ENCODE results near the gene SKAP2.

The SKAP2 gene

DNA sequence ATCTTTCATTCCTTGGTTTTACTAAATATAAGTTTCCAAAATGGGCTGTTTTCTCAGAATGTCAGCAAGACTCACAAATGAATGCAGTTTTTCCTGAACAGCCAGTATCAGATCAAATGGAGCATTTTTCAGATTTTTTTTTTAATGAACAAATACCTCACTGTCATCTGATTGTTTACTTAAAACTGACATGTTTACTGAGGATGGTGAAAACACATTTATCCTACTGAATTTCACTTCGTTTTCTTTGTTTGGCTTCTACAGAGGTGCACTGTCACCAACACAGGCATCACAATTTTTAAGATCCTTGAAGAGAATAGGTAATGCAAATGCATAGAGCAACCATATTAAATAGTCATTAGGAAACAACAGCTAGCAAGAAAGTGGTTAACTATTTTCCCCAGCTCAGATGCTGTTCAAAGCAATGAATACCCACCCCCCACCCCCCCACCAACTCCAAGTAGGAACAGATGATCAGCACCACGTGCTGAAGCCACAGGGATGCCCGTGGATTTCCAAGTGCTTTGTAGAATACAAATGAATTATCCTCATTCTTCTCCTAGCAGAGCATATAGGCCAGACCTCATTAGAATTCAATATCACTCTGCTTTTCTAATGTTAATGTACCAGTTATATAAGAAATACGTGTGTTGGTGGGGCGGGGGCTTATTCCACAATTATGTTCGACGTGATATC is 205.9 kb downstream of the SKAP2 start:
- DNase-seq, result no peak

- DNase-seq, result no peak
Measured at GRCh38 chr7:26657686-26658388, 206.6 kb downstream of the SKAP2 start.

DNA sequence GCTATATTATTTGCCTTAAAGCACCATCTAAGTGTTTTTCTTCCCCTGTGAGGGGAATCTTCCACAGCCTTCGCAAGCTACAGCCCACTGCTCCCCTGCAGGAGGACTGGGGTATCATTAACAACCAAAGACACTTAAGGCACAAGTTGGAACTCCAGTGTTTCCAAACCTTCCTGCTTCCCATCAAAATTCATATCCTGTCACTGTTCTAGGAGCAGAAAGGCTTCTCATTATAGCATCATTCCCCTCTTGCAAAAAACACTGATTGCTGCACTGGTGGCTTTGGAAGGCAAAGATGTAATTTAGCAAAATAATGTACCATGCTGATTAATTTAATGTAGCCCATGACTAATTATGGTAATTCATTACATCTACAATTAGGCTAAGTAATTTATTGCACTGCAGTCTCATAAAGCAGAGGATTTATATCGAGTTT is 207.2 kb downstream of the SKAP2 start:
- DNase-seq, result no peak

GRCh38 chr7:26656735-26657134 is 207.7 kb downstream of the SKAP2 start:
- no peak for DNase-seq

GRCh38 chr7:26655781-26656180 is 208.6 kb downstream of the SKAP2 start:
- no peak for DNase-seq

- DNase-seq, result no peak
Measured at GRCh38 chr7:26653430-26654399, 210.7 kb downstream of the SKAP2 start.

DNA sequence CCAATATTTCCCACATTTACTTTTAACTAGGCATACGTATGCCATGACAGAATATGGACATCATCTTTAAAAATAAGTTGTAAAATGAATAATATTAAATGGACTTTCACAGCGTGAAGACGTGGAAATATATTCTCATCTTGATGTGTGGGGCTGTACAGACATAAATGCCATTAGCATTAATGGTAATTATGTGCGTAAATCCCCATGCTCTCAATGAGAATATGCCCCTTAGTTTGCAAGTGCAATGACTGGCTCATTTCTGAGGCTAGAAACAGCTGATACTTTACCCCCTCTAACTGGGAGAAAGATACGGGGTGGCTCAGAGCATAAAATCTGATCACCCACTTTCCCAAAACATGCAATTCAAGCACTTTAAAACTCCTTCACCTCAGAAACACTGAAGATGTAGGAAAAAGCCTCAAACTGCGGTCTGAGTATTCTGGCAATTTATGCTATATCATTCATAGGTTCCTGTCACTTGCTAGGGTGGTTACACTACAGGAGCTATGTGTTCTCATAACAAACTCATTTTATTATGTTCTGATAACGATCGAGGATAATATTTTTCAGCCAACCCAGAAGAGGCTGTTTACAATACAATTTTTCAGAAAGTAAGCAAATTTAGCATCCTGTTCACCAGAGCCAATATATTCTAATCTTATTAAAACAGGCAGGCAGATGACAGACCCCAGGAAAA is 211.8 kb downstream of the SKAP2 start:
- no peak for DNase-seq

DNA sequence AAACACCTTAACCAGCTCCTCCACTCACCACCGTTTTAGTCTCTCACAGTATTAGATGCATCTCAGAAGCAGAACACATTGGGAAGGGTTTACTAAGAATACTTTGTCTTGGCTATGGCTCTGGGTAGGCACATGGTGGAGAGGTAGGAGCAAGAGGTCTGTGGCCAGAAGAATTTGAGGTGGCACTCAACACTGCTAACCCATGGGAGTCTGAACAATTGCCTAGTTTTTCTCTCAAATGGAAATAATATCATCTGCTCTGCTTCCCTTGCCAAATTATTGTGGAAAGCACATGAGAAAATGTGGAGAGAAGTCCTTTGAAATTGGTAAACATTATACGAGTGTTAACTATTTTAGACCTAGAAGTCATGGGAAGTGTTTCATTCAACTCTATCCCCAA is 214.3 kb downstream of the SKAP2 start:
- DNase-seq, result no peak

DNA sequence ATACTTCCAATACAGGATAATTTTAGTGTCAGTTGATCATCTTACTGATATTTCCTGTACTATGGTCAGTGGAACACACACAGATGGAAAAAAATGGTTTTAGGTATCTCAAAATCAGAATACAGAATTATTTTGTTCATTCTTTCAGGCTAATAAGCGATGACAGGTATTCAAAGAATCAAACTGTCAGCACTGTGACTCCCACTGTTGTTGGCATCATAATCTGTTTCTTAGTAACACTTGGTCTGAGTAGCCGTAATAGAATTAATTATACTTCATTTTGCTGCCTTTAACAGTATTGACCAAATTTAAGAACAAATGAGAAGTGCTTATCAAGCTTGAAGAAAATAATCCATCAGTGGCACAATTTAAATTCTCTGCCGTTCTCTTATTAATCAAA is 215.0 kb downstream of the SKAP2 start:
- no peak for DNase-seq

GRCh38 chr7:26648554-26648953 is 215.8 kb downstream of the SKAP2 start:
- no peak for DNase-seq

GRCh38 chr7:26646336-26647048 is 217.9 kb downstream of the SKAP2 start:
- no peak for DNase-seq

GRCh38 chr7:26645121-26645520 is 219.3 kb downstream of the SKAP2 start:
- no peak for DNase-seq

- DNase-seq, result no peak
Measured at GRCh38 chr7:26642416-26642815, 222.0 kb downstream of the SKAP2 start.

DNA sequence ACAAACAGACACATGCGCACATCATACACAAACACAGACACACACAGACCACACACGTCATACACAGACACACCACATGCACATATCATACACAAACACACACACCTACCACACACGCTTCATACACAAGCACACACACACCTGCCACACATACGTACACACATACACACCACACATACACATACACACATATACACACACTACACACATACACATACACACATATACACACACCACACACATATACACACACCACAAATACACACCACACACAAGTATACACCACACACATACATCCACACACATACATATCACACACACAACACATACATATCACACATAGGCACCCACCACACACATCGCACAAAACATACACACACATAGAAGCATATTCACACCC is 224.7 kb downstream of the SKAP2 start:
- no peak for DNase-seq

DNA sequence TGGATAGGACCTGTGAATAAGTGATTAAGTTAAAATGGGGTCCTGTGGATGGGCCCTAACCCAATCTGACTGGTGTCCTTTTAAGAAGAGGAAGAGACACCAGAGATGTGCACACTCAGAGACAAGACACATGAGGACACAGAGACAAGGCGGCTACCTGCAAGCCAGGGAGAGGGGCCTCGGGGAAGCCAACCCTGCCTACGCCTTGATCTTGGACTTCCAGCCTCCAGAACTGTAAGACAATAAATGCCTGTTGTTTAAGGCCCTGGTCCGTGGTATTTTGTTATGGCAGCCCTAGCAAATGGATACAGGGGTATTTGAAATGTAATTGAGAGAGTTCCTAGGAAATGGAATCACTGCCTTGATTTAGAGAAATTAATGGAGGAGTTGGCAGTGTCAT is 225.3 kb downstream of the SKAP2 start:
- DNase-seq, result no peak

DNA sequence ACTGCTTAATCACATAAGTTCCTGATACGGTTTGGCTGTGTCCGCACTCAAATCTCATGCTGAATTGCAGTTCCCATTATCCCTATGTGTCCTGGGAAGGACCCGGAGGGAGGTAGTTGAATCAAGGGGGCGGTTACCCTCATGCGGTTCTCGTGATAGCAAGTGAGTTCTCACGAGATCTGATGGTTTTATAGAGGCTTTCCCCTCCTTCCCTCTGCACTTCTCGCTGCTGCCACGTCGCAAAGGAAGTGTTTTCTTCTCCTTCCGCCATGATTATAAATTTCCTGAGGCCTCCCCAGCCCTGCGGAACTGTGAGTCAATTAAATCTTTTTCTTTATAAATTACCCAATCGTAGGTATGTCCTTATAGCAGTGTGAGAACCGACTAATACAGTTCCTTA is 226.2 kb downstream of the SKAP2 start:
- no peak for DNase-seq

- no peak for DNase-seq
Measured at GRCh38 chr7:26637610-26638009, 226.8 kb downstream of the SKAP2 start.

DNA sequence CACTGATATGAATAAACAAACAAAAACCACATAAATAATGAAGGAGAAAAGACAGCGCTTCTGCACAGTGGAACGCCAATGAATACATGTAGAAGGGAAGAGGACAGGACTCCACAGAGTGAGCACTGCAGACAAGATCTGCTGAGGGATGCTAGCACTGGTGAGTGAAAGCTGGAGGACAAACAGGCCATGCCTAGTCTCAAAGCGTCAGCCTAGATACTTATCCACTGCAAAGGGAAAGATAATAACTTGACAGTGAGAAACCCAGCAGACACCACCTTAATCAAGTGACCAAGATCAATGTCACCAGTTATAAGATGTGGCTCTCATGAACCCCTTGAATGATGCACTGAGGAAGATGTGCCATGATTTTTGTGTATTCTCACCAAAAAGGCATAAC is 227.6 kb downstream of the SKAP2 start:
- DNase-seq, result no peak

DNA sequence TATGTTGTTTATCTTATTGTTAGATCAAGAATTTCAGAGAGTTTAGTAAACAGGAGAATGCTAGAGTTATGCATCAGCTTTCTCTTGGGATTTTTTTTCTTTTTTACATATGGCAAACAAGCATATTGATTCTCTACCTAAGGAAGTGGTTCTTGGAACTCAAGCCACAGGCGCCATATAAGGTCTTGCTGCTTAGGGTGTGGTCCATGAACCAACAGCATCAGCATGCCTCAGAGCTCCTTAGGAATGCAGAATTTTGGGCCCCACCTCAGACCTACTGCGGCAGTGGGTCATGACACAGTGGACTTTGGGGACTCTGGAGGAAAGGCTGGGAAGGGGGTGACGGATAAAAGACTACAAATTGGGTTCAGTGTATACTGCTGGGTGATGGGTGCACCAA is 230.8 kb downstream of the SKAP2 start:
- DNase-seq, result no peak

GRCh38 chr7:26631601-26632000 is 232.8 kb downstream of the SKAP2 start:
- no peak for DNase-seq

GRCh38 chr7:26630941-26631580 is 233.3 kb downstream of the SKAP2 start:
- no peak for DNase-seq

- no peak for DNase-seq
Measured at GRCh38 chr7:26630361-26630760, 234.0 kb downstream of the SKAP2 start.

All from hematopoietic multipotent progenitor cell treated with erythropoietin and hydrocortisone succinate and interleukin-3 and kit ligand, for 8 days (in vitro differentiated cells).